LNCAP (cell line): ENCODE measurements around the gene ZNF181.

Experiments used
- TF ChIP-seq, protein P1 (sequence below): fragments of 450-650 bp; IDR thresholded peaks from 2 replicates; pipeline ENCODE4 v1.5.1; 2017; ENCODE audit warnings: mild to moderate bottlenecking

ZNF181 gene

DNA sequence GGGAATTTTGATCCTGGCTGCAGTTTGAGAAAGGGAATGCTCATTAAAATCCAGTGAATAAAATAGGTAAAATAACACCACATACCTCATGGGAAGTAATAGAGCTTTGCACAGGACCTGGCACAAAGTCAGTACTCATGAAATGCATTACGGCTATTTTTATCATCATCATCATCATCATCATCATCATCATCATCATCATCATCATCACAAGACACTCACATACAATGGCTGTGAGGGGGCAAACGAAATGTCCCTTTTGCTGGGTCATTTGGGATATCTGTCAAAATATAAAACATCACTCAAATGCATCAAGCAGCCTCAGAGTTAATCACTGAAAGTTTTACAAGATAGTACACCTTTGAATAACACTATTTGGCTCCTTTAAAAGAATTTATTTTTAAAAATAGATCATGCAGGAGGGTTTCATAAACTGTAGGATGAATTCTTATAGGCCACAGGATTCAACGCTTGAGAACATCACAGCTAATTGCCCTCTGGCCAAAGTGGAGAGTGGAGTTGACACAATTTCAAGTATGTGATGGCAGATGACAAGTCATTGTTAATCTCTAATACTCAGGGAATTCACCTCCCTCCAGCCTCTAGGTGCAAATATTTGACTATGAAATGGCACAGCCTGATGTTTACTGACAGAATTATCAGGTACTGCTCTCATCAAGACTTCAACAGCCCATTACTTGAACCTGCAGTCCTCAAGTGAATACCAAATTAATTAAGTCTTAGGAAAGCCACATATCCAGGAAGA lies 53.2 kb downstream of the ZNF181 start:
- TF ChIP-seq, protein P1, sequence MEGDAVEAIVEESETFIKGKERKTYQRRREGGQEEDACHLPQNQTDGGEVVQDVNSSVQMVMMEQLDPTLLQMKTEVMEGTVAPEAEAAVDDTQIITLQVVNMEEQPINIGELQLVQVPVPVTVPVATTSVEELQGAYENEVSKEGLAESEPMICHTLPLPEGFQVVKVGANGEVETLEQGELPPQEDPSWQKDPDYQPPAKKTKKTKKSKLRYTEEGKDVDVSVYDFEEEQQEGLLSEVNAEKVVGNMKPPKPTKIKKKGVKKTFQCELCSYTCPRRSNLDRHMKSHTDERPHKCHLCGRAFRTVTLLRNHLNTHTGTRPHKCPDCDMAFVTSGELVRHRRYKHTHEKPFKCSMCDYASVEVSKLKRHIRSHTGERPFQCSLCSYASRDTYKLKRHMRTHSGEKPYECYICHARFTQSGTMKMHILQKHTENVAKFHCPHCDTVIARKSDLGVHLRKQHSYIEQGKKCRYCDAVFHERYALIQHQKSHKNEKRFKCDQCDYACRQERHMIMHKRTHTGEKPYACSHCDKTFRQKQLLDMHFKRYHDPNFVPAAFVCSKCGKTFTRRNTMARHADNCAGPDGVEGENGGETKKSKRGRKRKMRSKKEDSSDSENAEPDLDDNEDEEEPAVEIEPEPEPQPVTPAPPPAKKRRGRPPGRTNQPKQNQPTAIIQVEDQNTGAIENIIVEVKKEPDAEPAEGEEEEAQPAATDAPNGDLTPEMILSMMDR = no peak

DNA sequence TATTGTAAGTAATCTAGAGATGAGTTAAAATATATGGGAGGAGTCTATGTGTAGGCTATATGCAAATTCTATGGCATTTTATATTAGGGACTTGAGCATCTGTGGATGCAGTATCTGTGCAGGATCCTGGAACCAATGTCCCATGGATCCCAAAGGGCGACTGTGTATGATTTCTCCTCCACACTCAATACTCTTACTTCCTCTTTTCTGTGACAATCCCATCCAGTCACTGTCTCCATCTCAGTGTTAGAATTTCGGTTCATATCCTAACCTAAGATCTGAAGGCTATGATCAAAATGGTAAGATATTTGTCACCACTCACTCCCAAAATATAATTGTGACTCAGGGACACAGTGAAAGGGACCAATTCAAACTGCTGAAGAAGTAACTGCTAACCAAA lies 54.0 kb downstream of the ZNF181 start:
- TF ChIP-seq, protein P1 = no peak

DNA sequence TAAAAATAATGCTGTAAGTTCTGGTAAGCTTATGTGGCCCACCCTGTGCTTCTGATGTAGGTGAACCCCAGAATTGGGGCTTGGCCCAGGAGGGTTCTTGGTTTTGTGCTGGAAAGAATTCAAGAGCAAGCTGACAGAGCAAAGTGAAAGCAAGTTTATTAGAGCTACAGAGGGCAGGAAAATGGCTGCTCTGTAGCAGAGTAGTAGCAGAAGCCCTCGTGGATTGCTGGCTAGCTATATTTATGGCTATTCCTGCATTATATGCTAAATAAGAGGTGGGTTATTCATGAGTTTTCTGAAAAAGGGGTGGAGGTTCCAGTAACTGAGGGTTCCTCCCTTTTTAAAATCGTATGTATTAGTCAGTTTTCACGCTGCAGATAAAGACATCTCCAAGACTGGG lies 59.5 kb downstream of the ZNF181 start:
- TF ChIP-seq, protein P1 = no peak

DNA sequence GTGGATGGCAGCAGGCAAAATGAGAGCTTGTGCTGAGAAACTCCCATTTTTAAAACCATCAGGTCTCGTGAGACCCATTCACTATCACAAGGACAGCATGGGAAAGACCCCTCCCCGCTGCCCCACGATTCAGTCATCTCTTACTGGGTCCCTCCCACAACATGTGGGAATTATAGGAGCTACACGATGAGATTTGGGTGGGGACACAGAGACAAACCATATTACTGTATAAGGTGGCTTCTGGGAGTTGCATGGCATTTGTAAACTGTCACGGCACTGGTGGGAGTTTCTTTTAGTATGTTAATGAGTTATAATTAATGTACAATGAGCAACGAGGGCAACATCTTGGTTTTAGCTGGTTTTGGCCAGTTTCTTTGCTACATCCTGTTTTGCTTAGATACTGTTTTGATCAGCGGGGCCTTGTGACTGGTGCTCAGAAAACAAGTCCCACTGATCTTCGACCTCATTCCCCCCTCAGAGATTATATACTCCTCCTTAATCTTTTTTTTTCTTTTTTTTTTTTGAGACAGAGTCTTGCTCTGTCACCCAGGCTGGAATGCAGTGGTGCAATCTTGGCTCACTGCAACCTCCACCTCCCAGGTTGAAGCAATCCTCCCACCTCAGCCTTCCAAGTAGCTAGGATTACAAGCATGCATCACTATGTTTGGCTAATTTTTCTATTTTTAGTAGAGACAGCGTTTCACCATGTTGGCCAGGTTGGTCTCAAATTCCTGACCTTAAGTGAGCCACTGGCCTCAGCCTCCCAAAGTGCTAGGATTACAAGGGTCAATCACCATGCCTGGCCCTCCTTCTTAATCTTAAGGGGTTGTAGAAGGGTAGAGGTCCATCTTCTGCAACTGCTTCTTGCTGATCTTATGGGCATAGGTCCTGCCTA lies 60.3 kb downstream of the ZNF181 start:
- TF ChIP-seq, protein P1 = no peak
